K562 (cell line): Measurements from ENCODE around the gene DBI. TPM values are rescaled to one million over a fixed set of nuclear protein-coding genes. Genes with fewer than 3 reads are reported as not detected.
A peak's percentile ranks its signal among the peaks of the same experiment; 100 is the strongest.

Experiments
- ATAC-seq: fragments of 200-7000 bp; cut with Tn5 transposase; 3 replicates; pipeline ENCODE4 v1.9.1; 2020; ENCODE audit warnings: moderate library complexity
- BruUV-seq: library from RNA; stranded (reverse); fragments of 400-500 nt; replicated peaks from 2 replicates; lab custom pipeline; 2021; lab: Mats Ljungman, UMichigan
- CTCF ChIA-PET: fragments of 300-600 bp; formaldehyde crosslinking; extraction: SDS; loops from one replicate; lab custom pipeline; 2021; ENCODE audit warnings: low intra/inter-chr PET ratio; lab: Yijun Ruan, JAX
- POLR2A ChIA-PET: fragments of 300-600, 350-650 bp; sonication (Branson Sonifier 250); formaldehyde crosslinking; extraction: SDS; loops from one replicate; lab custom pipeline; 2021; ENCODE audit warnings: antibody characterized with exemption, inconsistent platforms; lab: Yijun Ruan, JAX
- DNase-seq, 4 experiments: peaks; one replicate each; pipeline versions ENCODE4 v3.0.0 to v3.0.0-alpha.2; 2011 to 2018; ENCODE audit warnings: low spot score in 3 of 4, mixed read lengths in 3 of 4; ENCODE audit errors: extremely low read depth in 1 of 4
- FAIRE-seq: peaks from 2 replicates; lab custom pipeline; 2011; peaks lifted over from hg19 to GRCh38; lab: Jason Lieb, UNC
- H2AFZ ChIP-seq: 2 replicates; pipeline ENCODE4 v1.6.0; 2011; ENCODE audit warnings: low read depth, low read length, control low read depth, inconsistent platforms
- H3K27ac ChIP-seq: fragments of 200-600 bp; 3 replicates; pipeline ENCODE4 v1.8.0; 2011; ENCODE audit warnings: low read depth, mild to moderate bottlenecking, control low read depth, inconsistent platforms, low read length, moderate library complexity, mixed read lengths; ENCODE audit errors: extremely low read depth
- H3K27me3 ChIP-seq, 2 experiments: fragments of 300-600 bp in 1 of 2; 2 replicates in 1 of 2; 3 replicates in 1 of 2; pipeline versions ENCODE4 v1.6.0 to v1.8.0; 2011; ENCODE audit warnings: inconsistent platforms in 2 of 2, low read length in 2 of 2, mild to moderate bottlenecking in 1 of 2, mixed read lengths in 1 of 2, moderate library complexity in 1 of 2; ENCODE audit not compliant: control insufficient read depth in 2 of 2, insufficient read depth in 2 of 2
- H3K36me3 ChIP-seq: fragments of 300-600 bp; 3 replicates; pipeline ENCODE4 v1.8.0; 2011; ENCODE audit warnings: mild to moderate bottlenecking, low read length, inconsistent platforms; ENCODE audit not compliant: control insufficient read depth, insufficient read depth
- H3K4me1 ChIP-seq, 2 experiments: fragments of 200-600 bp in 1 of 2; replicated peaks in 1 of 2; 2 replicates in 1 of 2; 3 replicates in 1 of 2; pipeline versions ENCODE4 v1.5.1 to v1.8.0; 2011; ENCODE audit warnings: inconsistent platforms in 2 of 2, low read length in 2 of 2, mild to moderate bottlenecking in 1 of 2, mixed read lengths in 1 of 2, moderate library complexity in 1 of 2; ENCODE audit not compliant: control insufficient read depth in 2 of 2, insufficient read depth in 2 of 2
- H3K4me2 ChIP-seq: 2 replicates; pipeline ENCODE4 v1.6.1; 2011; ENCODE audit warnings: low read length, control low read depth, inconsistent platforms, mixed read lengths; ENCODE audit not compliant: insufficient read depth
- H3K4me3 ChIP-seq: fragments of 200-600 bp; sonication (generic), shearing (Covaris generic); 2 replicates; pipeline ENCODE4 v1.5.1; 2016; ENCODE audit warnings: control low read depth, inconsistent platforms
- H3K79me2 ChIP-seq: fragments of 200-600 bp; 3 replicates; pipeline ENCODE4 v1.8.0; 2011; ENCODE audit warnings: low read length, inconsistent platforms; ENCODE audit not compliant: control insufficient read depth, insufficient read depth
- H3K9ac ChIP-seq, 2 experiments: 2 replicates each; pipeline versions ENCODE4 v1.6.0 to v1.6.1; 2011; ENCODE audit warnings: low read depth in 2 of 2, low read length in 2 of 2, control low read depth in 1 of 2, inconsistent platforms in 1 of 2, mild to moderate bottlenecking in 1 of 2, mixed read lengths in 1 of 2; ENCODE audit not compliant: insufficient read depth in 1 of 2
- H3K9me1 ChIP-seq: one replicate; pipeline ENCODE4 v1.6.0; 2011; ENCODE audit warnings: inconsistent platforms, mild to moderate bottlenecking, low read length, moderate library complexity; ENCODE audit not compliant: control insufficient read depth, insufficient read depth
- H3K9me3 ChIP-seq: replicated peaks from 2 replicates; pipeline ENCODE4 v1.5.1; 2011; ENCODE audit warnings: low read depth, low read length, inconsistent platforms; ENCODE audit not compliant: control insufficient read depth, insufficient read depth
- H4K20me1 ChIP-seq: replicated peaks from 2 replicates; pipeline ENCODE4 v1.6.1; 2011; ENCODE audit warnings: low read length, inconsistent platforms, mixed read lengths; ENCODE audit not compliant: control insufficient read depth, insufficient read depth
- BHLHE40 ChIP-seq: IDR thresholded peaks from 2 replicates; pipeline ENCODE4 v1.6.1; 2011; ENCODE audit warnings: low read length, improper control_type of control experiment
- CTBP1 ChIP-seq: fragments of 450-650 bp; IDR thresholded peaks from 2 replicates; pipeline ENCODE4 v1.6.1; 2016; ENCODE audit warnings: borderline replicate concordance
- DACH1 ChIP-seq: fragments of 450-650 bp; IDR thresholded peaks from 2 replicates; pipeline ENCODE4 v1.6.1; 2018; ENCODE audit not compliant: partially characterized antibody
- ETS1 ChIP-seq: conservative IDR thresholded peaks from 2 replicates; pipeline ENCODE4 v1.6.1; 2011; ENCODE audit warnings: low read depth, mild to moderate bottlenecking, low read length; ENCODE audit not compliant: control insufficient read depth
- MEIS2 ChIP-seq: fragments of 450-650 bp; IDR thresholded peaks from 2 replicates; pipeline ENCODE4 v1.6.1; 2014; ENCODE audit warnings: mild to moderate bottlenecking; ENCODE audit not compliant: partially characterized antibody
- PYGO2 ChIP-seq: fragments of 450-650 bp; IDR thresholded peaks from 2 replicates; pipeline ENCODE4 v1.6.1; 2016; ENCODE audit warnings: mild to moderate bottlenecking, missing genetic modification characterization, moderate library complexity, missing compliant biosample characterization
- SPI1 ChIP-seq: IDR thresholded peaks from 2 replicates; pipeline ENCODE4 v1.6.1; 2011; ENCODE audit warnings: low read depth, low read length, control low read depth, borderline replicate concordance
- STAT5B ChIP-seq: fragments of 250-450 bp; sonication (Bioruptor Pico); IDR thresholded peaks from 2 replicates; pipeline ENCODE4 v1.8.0; 2021; ENCODE audit warnings: mild to moderate bottlenecking, inconsistent platforms
- TFAP4 ChIP-seq: sonication (generic); formaldehyde crosslinking; IDR thresholded peaks from 2 replicates; pipeline ENCODE4 v1.8.0; 2022; ENCODE audit warnings: missing genetic modification reagents, mild to moderate bottlenecking, moderate library complexity, borderline replicate concordance
- XRCC5 ChIP-seq: fragments of 200-400 bp; formaldehyde crosslinking; IDR thresholded peaks from 2 replicates; pipeline ENCODE4 v1.6.1; 2017; ENCODE audit warnings: low read depth, mild to moderate bottlenecking, low read length
- ZBTB9 ChIP-seq: fragments of 450-650 bp; formaldehyde crosslinking; IDR thresholded peaks from 2 replicates; pipeline ENCODE4 v1.4.0; 2020; ENCODE audit warnings: mild to moderate bottlenecking, moderate library complexity
- ZFP36 ChIP-seq: fragments of 150-350 bp; IDR thresholded peaks from 2 replicates; pipeline ENCODE4 v1.6.1; 2018; ENCODE audit warnings: low read length, low read depth; ENCODE audit not compliant: partially characterized antibody
- ZNF133 ChIP-seq: fragments of 250-450 bp; sonication (Bioruptor Pico); IDR thresholded peaks from 2 replicates; pipeline ENCODE4 v1.4.0; 2020; ENCODE audit warnings: mild to moderate bottlenecking
- ZNF316 ChIP-seq: fragments of 450-650 bp; IDR thresholded peaks from 2 replicates; pipeline ENCODE4 v1.6.1; 2016
- WGBS: fragments of 100-300 bp; shearing (Covaris generic); methylation state at CpG from one replicate; pipeline ENCODE4 v1.1.6; 2016; ENCODE audit warnings: low coverage, mixed read lengths; ENCODE audit not compliant: insufficient coverage; ENCODE audit errors: missing lambda C conversion rate; 5-methylcytosine and 5-hydroxymethylcytosine counted together
- in situ Hi-C: fragments of 300-500 bp; cut with MboI; formaldehyde crosslinking; loops from 4 replicates; pipeline ENCODE4 v1.15.0; 2018; ENCODE audit warnings: inconsistent platforms, mixed read lengths
- intact Hi-C: fragments of 100-400 bp; cut with micrococcal nuclease; formaldehyde crosslinking; loops from 2 replicates; pipeline ENCODE4 v1.14.2; 2022
- polyA plus RNA-seq, 8 experiments: library from polyadenylated mRNA; depleted of rRNA in 4 of 8; stranded (reverse) in 5 of 8; unstranded in 3 of 8; fragments of >200 nt; fragmentation: Nextera tagmentation in 2 of 8; fragmentation: Illumina TruSeq in 1 of 8; extraction: Ambion mirVana in 2 of 8; extraction: Trizol in 1 of 8; gene quantifications; 2 replicates each; pipeline versions ENCODE4 v1.2.1 to v1.2.3, GENCODE V29; 2011 to 2014; ENCODE audit warnings: inconsistent platforms in 1 of 8, missing spikeins in 1 of 8
- total RNA-seq, 7 experiments: library from RNA; depleted of rRNA in 6 of 7; stranded (reverse); fragments of >200 nt in 6 of 7; fragmentation: Illumina TruSeq in 2 of 7; extraction: Trizol in 2 of 7; gene quantifications; 2 replicates each; pipeline versions ENCODE4 v1.2.1 to v1.2.3, GENCODE V29; 2011 to 2021; ENCODE audit warnings: low replicate concordance in 1 of 7
- TF ChIP-seq, protein P1 (sequence below): fragments of 200-800 bp; sonication (Bioruptor generic); IDR thresholded peaks from 2 replicates; pipeline ENCODE4 v1.6.1; 2017; ENCODE audit warnings: missing genetic modification characterization, missing compliant biosample characterization
- TF ChIP-seq, protein P2 (sequence below): fragments of 450-650 bp; conservative IDR thresholded peaks from 2 replicates; pipeline ENCODE4 v1.6.1; 2016; ENCODE audit warnings: missing genetic modification characterization, low read depth, mild to moderate bottlenecking, missing compliant biosample characterization, moderate library complexity

Gene DBI
- total and polyA plus RNA-seq, 9 of the 15 experiments (the other 6 are each of a cell fraction or from before 2014, with no cell fraction given): 55.8 to 443 (median 194) TPM

DNA sequence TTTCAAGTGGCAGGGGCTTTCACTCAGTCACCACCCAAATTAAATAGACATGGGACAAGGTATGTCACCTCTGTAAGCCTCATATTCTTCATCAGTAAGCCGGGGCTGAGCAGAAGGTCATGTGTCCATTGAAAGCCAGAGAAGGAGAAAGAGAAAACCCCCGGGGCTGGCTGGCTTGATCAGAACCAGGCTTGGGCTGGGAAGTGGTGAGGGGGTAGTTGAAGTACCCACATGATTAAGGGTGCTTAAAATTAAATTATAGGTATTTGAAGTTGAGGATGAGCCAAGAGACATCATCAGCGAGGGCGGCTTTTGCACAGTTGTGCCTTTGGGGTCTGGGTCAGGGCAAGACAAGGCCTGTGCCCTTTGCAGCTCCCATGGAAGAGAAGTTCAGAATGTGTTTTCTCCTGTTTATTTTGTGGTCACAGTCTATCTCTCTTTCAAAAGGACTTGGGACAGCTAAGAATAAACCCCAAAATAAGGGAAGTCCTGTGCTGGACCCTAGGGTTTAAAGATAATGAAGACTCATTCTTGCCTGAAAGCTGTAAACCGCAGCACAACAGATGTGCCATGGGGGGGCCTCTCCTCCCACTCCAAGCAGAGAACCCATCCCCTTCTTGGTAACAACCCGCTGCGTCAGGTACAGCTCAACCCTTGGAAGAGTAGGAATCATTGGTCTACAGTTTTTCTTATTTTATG is 10.7 kb downstream of the DBI start:
- peak in 2 of 4 experiments; percentile 27 to 49 for DNase-seq
- Histone ChIP-seq H3K4me3 (no peak overlapping the region), H3K9ac (no peak overlapping the region), H2AFZ (no peak overlapping the region), H3K36me3 (peaks cover 10% of the 10 kb centered on the region; the same call in 1 of the 3 replicates), H3K79me2 (no peaks in the 10 kb centered on the region), H3K27ac (no peak overlapping the region), H4K20me1 (no peaks in the 10 kb centered on the region), H3K9me3 (no peaks in the 10 kb centered on the region), H3K9me1 (no peaks in the 10 kb centered on the region), H3K4me2 (no peak overlapping the region), H3K4me1 (peaks cover 0 to 2% of the 10 kb centered on the region in 2 experiments; a peak in 3 of 5 replicates), H3K27me3 (peaks cover 2 to 5% of the 10 kb centered on the region in 2 experiments; a peak in 2 of 5 replicates)
- BruUV-seq: no TSS peak
- peak; percentile 60 for ATAC-seq
- WGBS: 4% methylated on average over 7 of the region's 7 CpGs
- intact Hi-C loops (no loop called here), in situ Hi-C loops (no loop called here)
- FAIRE-seq: no peak
- ChIA-PET CTCF (no interaction called here), POLR2A (interaction anchor here (0.6 to 1.2 kb wide), 3 partner anchors 12 to 444 kb away, joined by 3 to 4 read pairs (median 4); partner anchors contain the start of gene TMEM37)
- TF ChIP-seq BHLHE40: no peak
- TF ChIP-seq CTBP1: peak; percentile 37; the same call in 1 of the 2 replicates
- peak; percentile 24 for TF ChIP-seq MEIS2
- no peak for TF ChIP-seq XRCC5
- no peak for TF ChIP-seq PYGO2 (tag)
- TF ChIP-seq ETS1: no peak
- TF ChIP-seq ZBTB9: no peak
- no peak for TF ChIP-seq ZNF316
- TF ChIP-seq ZFP36: no peak
- TF ChIP-seq DACH1: no peak
- TF ChIP-seq ZNF133 (CRISPR knock-in tag): no peak
- TF ChIP-seq, protein P1, sequence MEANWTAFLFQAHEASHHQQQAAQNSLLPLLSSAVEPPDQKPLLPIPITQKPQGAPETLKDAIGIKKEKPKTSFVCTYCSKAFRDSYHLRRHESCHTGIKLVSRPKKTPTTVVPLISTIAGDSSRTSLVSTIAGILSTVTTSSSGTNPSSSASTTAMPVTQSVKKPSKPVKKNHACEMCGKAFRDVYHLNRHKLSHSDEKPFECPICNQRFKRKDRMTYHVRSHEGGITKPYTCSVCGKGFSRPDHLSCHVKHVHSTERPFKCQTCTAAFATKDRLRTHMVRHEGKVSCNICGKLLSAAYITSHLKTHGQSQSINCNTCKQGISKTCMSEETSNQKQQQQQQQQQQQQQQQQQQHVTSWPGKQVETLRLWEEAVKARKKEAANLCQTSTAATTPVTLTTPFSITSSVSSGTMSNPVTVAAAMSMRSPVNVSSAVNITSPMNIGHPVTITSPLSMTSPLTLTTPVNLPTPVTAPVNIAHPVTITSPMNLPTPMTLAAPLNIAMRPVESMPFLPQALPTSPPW (CRISPR knock-in tag): peak; percentile 92
- TF ChIP-seq, protein P2, sequence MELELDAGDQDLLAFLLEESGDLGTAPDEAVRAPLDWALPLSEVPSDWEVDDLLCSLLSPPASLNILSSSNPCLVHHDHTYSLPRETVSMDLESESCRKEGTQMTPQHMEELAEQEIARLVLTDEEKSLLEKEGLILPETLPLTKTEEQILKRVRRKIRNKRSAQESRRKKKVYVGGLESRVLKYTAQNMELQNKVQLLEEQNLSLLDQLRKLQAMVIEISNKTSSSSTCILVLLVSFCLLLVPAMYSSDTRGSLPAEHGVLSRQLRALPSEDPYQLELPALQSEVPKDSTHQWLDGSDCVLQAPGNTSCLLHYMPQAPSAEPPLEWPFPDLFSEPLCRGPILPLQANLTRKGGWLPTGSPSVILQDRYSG: no peak
- TF ChIP-seq SPI1: peak; percentile 88
- TF ChIP-seq TFAP4 (CRISPR knock-in tag): 0 out of 2 replicates have a peak, but pooled peaks have one; percentile 35
- TF ChIP-seq STAT5B (CRISPR knock-in tag): no peak
